ENCODE data around the gene ABCB6. TPM values are rescaled to one million over a fixed set of nuclear protein-coding genes. Genes with fewer than 3 reads are reported as not detected.

ABCB6 gene
- total RNA-seq, 1 donor from 2014 or later: 27.5 TPM

DNA sequence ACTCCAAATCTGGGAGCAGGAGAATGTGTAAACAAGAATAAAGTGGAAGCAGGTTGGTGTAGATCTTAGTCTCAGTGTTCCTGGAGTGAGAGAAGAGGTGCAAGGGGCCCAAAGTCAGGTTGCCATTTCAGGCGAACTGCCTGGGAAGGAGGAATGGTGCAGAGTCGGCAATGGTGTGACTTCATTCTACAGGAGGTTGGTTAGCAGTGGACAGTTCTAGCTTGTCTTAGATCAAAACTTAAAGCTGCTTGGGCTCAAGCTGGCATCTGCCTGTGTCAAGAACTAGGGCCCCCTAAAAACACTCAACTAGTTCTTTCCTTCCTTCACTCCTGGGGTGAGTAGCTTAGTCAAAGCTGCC, 30.1 kb upstream of the ABCB6 start:
- H3K9me3 Mint-ChIP-seq (ENCODE audit: unreplicated experiment): no peaks in the 10 kb centered on the region
- peak overlapping the region; percentile 94 for H3K27ac Mint-ChIP-seq (ENCODE audit: unreplicated experiment)
- H3K27me3 Mint-ChIP-seq (ENCODE audit: unreplicated experiment): peaks cover 3% of the 10 kb centered on the region
- peaks cover 62% of the 10 kb centered on the region for H3K4me1 Mint-ChIP-seq (ENCODE audit: unreplicated experiment)
- DNase-seq (ENCODE audit: extremely low spot score, unreplicated experiment): no peak
- no peaks in the 10 kb centered on the region for H3K36me3 Mint-ChIP-seq (ENCODE audit: unreplicated experiment)
- no peak overlapping the region for H3K4me3 Mint-ChIP-seq (ENCODE audit: unreplicated experiment)
- TF ChIP-seq CTCF (IDR thresholded peaks at IDR 0.05): no peak

GRCh38 chr2:219247678-219248642, 29.2 kb upstream of the ABCB6 start:
- Mint-ChIP-seq H3K27ac (ENCODE audit: unreplicated experiment) (peak overlapping the region; percentile 52), H3K4me3 (ENCODE audit: unreplicated experiment) (no peak overlapping the region), H3K9me3 (ENCODE audit: unreplicated experiment) (no peaks in the 10 kb centered on the region), H3K4me1 (ENCODE audit: unreplicated experiment) (peaks cover 55% of the 10 kb centered on the region), H3K36me3 (ENCODE audit: unreplicated experiment) (no peaks in the 10 kb centered on the region), H3K27me3 (ENCODE audit: unreplicated experiment) (peaks cover 3% of the 10 kb centered on the region)
- TF ChIP-seq CTCF (IDR thresholded peaks at IDR 0.05): no peak
- DNase-seq (ENCODE audit: extremely low spot score, unreplicated experiment): no peak

- Mint-ChIP-seq H3K27me3 (ENCODE audit: unreplicated experiment) (no peaks in the 10 kb centered on the region), H3K9me3 (ENCODE audit: unreplicated experiment) (no peaks in the 10 kb centered on the region), H3K4me3 (ENCODE audit: unreplicated experiment) (peak overlapping the region; percentile 85), H3K36me3 (ENCODE audit: unreplicated experiment) (no peaks in the 10 kb centered on the region), H3K27ac (ENCODE audit: unreplicated experiment) (peak overlapping the region; percentile 41), H3K4me1 (ENCODE audit: unreplicated experiment) (peaks cover 45% of the 10 kb centered on the region)
- TF ChIP-seq CTCF (IDR thresholded peaks at IDR 0.05): no peak
- DNase-seq (ENCODE audit: extremely low spot score, unreplicated experiment): no peak
Measured at GRCh38 chr2:219246559-219246958, 27.8 kb upstream of the ABCB6 start.

GRCh38 chr2:219245899-219246230, 27.1 kb upstream of the ABCB6 start:
- peak overlapping the region; percentile 96 for H3K27ac Mint-ChIP-seq (ENCODE audit: unreplicated experiment)
- peaks cover 38% of the 10 kb centered on the region for H3K4me1 Mint-ChIP-seq (ENCODE audit: unreplicated experiment)
- H3K36me3 Mint-ChIP-seq (ENCODE audit: unreplicated experiment): no peaks in the 10 kb centered on the region
- no peak for DNase-seq (ENCODE audit: extremely low spot score, unreplicated experiment)
- peak overlapping the region; percentile 85 for H3K4me3 Mint-ChIP-seq (ENCODE audit: unreplicated experiment)
- no peaks in the 10 kb centered on the region for H3K9me3 Mint-ChIP-seq (ENCODE audit: unreplicated experiment)
- no peak for TF ChIP-seq CTCF (IDR thresholded peaks at IDR 0.05)
- no peaks in the 10 kb centered on the region for H3K27me3 Mint-ChIP-seq (ENCODE audit: unreplicated experiment)

- Mint-ChIP-seq H3K27ac (ENCODE audit: unreplicated experiment) (peak within 1 kb of the TSS; percentile 96), H3K4me1 (ENCODE audit: unreplicated experiment) (peaks cover 35% of the 10 kb centered on the region), H3K9me3 (ENCODE audit: unreplicated experiment) (no peaks in the 10 kb centered on the region), H3K4me3 (ENCODE audit: unreplicated experiment) (peak within 1 kb of the TSS; percentile 85), H3K36me3 (ENCODE audit: unreplicated experiment) (no peaks in the 10 kb centered on the region), H3K27me3 (ENCODE audit: unreplicated experiment) (no peaks in the 10 kb centered on the region)
- DNase-seq (ENCODE audit: extremely low spot score, unreplicated experiment): peak; percentile 98
- TF ChIP-seq CTCF (IDR thresholded peaks at IDR 0.05): no peak
Measured at GRCh38 chr2:219245148-219245898, 26.6 kb upstream of the ABCB6 start, which contains the start of the genes GLB1L and STK16. Gene GLB1L (minus strand): TSS chr2:219245444. CDS start chr2:219243573, 1,871 bp downstream. Gene STK16 (plus strand): TSS chr2:219245479. CDS start chr2:219246000, 521 bp downstream.

All from osteocyte (in vitro differentiated cells).